Measurements from ENCODE around the gene CDCA8.
"Not testable (repeated sequence)": the region's sequence is repeated elsewhere in the genome, so short reads cannot be mapped to it uniquely, and the experiment has no call there.

Gene CDCA8

DNA sequence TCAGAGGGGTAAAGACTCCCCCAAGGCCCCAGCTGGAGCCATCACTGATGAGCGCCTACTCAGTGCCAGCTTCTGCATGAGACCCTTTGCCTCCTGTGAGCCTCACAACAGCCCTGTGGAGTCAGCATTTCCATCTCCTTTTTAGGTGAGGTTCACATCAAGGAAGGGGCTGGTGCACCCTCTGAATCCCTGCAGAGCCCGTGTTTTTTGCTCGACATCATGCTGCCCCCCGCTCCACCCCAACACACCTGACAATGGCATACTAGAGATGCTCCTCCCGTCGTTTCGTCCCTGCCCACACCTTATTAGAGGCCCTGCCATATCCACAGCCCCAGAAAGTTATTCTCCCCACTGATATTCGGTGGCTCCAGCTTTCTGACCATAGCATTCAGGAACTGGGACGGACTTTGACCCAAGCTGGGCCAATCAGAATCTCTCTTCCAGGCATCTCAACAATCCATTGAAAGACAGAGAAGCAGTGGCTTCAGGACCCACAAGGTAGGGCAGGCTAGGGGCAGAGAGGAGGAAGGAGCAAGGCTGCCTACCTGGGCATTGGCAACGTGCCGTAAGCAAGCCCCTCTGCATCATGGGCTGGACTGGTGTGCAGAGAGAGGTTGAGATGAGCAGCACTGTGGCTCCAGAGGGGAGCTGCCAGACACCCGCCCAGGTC, 39.9 kb downstream of the CDCA8 start:
- FAIRE-seq, result no peak
- no peak for DNase-seq (ENCODE audit: low spot score)

DNA sequence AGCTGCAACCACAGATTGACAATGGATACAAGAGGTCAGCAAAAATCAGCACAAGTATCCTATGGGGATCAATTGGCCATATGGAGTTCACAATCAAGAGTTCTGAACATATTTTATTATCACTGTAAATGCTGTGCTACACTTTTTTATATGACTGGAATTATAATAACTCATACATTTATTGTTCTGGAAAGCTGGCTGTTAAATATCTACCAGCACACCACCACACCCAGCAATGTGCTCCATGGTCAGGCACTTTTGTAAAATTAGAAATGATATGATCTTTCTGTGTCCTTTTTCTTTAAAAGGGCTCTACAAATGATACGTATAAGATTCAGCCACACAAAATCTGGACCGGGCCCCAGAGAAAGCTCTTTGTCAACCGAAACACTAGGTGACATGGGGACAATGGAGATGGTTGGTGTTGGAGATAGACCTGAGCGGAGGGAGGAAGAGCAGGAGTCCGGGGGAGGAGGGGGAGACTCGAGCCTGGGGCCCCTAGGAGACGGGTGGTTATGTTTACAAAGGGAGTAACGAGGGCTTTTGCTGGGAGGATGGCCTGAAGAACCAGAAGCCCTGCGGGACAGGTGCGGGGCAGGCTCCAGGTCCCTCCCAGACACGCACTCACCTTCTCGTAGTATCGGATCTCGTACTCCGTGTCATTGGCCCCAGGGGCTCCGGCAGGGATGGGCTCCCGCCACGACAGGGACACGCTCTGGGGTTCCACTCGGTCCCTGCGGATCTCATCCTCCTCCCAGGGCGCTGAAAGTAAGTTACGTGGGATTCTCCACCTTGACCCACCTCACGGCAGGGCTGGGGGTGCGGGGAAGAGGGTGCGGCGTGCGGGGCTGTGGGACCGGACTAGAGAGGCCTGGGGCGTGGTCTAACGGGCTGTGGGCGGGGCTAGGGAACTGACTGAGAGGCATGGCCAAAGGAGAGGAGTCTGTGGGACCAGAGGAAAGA, 42.6 kb downstream of the CDCA8 start:
- DNase-seq (ENCODE audit: low spot score) (no peak), FAIRE-seq (no peak)

GRCh38 chr1:37737975-37738374, 45.7 kb downstream of the CDCA8 start:
- not testable (repeated sequence) for FAIRE-seq; DNase-seq (ENCODE audit: low spot score)

DNA sequence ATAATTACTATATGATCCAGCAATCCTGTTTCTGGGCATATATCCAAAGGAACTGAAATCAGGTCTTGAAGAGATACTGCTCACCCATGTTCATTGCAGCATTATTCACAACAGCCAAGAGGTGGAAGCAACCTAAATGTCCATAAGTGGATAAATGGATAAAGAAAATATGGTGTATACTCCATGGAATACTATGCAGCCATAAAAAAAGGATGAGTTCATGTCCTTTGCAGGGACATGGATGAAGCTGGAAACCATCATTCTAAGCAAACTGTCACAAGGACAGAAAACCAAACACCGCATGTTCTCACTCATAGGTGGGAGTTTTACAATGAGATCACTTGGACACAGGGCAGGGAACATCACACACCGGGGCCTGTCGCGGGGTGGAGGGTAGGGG, 46.3 kb downstream of the CDCA8 start:
- FAIRE-seq; DNase-seq (ENCODE audit: low spot score): not testable (repeated sequence)

DNA sequence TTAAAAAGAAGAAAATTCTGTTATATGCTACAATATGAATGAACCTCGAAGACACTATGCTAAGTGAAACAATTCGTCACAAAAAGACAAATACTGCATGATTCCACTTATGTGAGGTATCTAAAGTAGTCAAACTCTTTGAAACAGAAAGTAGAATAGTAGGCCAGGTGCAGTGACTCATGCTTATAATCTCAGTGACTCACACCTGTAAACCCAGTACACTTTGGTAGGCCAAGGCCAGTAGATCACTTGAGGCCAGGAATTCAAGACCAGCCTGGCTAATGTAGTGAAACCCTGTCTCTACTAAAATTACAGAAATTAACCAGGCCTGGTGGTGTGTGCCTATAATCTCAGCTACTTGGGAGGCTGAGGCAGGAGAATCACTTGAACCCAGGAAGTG, 46.9 kb downstream of the CDCA8 start:
- no peak for FAIRE-seq
- DNase-seq (ENCODE audit: low spot score), result no peak

GRCh38 chr1:37741130-37741529, 48.8 kb downstream of the CDCA8 start:
- FAIRE-seq (peak; percentile 46), DNase-seq (ENCODE audit: low spot score) (peak; percentile 80)

DNA sequence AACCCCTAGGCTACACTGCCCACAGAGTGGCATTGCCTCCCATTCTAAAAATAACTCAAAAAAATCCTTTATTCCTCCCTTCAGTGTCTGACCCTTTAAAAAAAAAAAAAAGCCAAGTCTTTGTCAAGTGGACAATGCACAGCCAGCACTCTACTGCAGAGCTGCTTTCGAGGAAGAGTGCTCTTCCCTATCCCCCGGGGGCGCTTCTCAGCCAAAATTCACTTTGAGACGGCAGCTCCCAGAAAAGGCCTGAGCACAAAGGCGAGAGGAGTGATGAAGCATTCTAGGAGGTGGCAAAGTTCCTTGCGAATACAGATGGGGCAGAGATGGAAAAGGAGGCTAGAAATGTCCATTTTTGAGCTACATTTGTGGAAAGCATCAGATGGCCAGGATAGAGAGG, 49.3 kb downstream of the CDCA8 start:
- FAIRE-seq (no peak), DNase-seq (ENCODE audit: low spot score) (no peak)

- no peak for FAIRE-seq
- no peak for DNase-seq (ENCODE audit: low spot score)
Observed at GRCh38 chr1:37746806-37747205, 54.5 kb downstream of the CDCA8 start.

DNA sequence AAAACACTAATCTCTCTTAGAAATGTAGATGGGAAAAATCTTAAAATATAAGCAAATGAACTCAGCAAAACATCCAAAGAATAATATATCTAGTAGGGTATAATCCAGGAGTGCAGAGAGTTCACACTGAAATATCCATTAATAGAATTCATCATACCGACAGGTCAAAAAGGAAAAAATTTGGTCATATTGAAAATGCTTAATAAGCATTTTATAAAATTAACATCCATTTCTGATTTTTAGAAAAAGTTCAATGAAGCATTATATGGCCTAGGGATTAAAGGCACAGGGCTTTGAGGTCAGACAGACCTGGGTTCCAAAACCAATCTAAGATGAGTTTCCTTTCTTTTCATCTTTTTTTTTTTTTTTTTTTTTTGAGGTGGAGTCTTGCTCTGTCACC, 56.2 kb downstream of the CDCA8 start:
- DNase-seq (ENCODE audit: low spot score) (no peak), FAIRE-seq (no peak)

- FAIRE-seq, result no peak
Observed at GRCh38 chr1:37752213-37752582, 59.9 kb downstream of the CDCA8 start.

GRCh38 chr1:37752583-37753471, 60.5 kb downstream of the CDCA8 start:
- DNase-seq (ENCODE audit: low spot score), result peak; percentile 87
- peak; percentile 81 for FAIRE-seq

More at GRCh38 chr1:37752213-37752582, 59.9 kb downstream of the CDCA8 start:
- DNase-seq (ENCODE audit: low spot score), result no peak

DNA sequence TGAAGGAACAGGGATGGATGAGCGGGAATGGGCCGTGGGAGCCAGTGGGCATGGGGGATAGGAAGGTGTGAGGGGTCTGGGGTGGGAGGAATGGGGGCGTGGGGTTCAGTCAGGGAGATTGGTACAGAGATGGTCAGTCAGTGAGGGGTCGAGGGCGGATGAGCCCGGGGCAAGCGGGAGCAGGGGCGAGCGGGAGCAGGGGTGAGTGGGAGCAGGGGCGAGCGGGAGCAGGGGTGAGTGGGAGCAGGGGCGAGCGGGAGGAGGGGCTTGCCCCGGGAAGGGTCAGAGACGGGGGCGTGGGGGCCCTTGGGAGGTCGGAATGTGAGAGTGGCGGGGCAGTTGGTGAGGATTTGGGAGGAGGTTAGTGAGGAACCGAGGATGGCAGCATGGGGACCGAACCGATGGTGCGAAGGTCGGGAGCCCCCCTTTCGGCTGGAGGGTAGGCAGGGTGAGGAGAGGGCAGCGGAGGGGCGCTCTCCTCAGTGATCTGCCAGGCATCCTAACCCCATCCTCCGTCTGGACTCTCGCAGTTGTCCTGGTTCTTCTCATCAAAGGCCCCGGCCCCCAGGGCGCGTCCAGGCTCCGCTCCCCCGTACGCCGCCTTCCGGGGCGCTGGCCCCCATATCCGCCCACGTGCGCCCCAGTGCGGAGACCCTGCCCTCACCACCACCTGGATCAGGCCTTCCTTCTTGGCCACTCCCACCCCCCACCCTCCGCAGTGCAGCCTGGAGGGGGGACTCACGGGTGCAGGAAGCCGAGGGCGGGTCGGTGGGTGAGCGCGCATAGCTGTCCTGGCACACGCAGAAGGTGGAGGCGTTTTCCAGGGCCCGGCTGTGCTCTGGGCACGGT, 61.4 kb downstream of the CDCA8 start:
- DNase-seq (ENCODE audit: low spot score) (no peak), FAIRE-seq (no peak)

GRCh38 chr1:37755290-37755689, 63.0 kb downstream of the CDCA8 start:
- DNase-seq (ENCODE audit: low spot score) (peak; percentile 59), FAIRE-seq (peak; percentile 82)

DNA sequence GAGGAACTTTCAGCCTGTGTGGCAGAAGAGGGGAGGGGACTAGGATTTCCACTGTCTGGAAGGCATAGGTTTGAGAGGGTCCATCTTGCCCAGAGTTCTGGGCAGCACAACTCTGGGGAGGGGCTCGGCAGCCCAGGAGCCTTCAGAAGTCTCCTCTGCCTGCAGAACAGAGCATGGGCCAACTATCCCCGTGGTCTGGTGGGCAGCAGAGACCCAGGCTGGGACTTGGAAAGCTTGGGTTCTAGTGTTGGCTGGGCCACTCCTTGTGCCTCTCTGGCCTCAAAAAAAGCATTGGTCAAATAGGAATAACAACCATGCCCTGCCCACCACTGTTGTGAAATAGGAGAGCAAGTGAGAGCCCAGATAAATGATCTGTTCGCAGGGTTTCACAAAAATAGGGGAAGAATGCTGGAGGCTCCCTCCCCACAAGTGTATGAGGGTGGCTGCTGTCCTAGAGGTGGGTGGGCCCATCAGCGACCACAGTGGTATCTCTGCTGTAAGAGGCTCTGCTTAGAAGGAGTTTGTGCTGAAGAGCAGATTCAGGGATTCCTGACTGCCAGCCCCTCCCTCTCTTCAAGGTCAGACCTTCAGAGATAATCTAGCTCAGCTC, 63.7 kb downstream of the CDCA8 start:
- DNase-seq (ENCODE audit: low spot score) (no peak), FAIRE-seq (no peak)

Measured in urothelium cell line (cell line).